ENCODE measurements around the gene GTPBP6.

The GTPBP6 gene

DNA sequence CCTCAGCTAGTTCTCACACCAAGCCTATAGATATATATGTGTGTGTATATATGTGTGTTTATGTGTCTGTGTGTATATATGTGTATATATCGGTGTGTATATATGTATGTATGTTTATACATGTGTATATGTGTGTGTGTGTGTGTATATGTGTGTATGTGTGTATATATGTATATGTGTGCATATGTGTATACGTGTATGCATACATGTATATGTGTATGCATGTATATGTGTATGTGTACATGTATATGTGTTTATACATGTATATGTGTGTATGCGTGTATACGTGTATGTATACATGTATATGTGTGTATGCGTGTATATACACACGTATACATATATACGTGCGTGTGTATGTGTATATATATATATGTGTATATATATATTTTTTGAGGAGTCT, 18.3 kb downstream of the GTPBP6 start:
- TF ChIP-seq, protein P1, sequence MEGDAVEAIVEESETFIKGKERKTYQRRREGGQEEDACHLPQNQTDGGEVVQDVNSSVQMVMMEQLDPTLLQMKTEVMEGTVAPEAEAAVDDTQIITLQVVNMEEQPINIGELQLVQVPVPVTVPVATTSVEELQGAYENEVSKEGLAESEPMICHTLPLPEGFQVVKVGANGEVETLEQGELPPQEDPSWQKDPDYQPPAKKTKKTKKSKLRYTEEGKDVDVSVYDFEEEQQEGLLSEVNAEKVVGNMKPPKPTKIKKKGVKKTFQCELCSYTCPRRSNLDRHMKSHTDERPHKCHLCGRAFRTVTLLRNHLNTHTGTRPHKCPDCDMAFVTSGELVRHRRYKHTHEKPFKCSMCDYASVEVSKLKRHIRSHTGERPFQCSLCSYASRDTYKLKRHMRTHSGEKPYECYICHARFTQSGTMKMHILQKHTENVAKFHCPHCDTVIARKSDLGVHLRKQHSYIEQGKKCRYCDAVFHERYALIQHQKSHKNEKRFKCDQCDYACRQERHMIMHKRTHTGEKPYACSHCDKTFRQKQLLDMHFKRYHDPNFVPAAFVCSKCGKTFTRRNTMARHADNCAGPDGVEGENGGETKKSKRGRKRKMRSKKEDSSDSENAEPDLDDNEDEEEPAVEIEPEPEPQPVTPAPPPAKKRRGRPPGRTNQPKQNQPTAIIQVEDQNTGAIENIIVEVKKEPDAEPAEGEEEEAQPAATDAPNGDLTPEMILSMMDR (IDR thresholded peaks at IDR 0.05; ENCODE audit: borderline replicate concordance, insufficient read depth, low read depth, low read length), result no peak
- no peak overlapping the region for H3K4me3 ChIP-seq (ENCODE audit: low read depth, low read length)

DNA sequence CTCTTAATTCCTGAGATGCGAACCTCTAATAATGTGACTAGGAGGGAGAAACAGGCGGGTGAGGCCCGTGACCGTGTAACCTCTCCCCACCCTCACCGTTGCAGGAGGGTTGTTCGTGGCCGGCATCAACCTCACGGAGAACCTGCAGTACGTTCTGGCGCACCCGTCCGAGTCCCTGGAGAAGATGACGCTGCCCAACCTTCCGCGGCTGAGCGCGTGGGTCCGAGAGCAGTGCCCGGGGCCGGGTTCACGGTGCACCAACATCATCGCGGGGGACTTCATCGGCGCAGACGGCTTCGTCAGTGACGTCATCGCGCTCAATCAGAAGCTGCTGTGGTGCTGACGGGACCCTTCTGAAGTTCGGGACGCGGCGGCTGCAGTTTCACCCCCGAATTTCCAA, 19.6 kb downstream of the GTPBP6 start:
- TF ChIP-seq, protein P1 (IDR thresholded peaks at IDR 0.05; ENCODE audit: borderline replicate concordance, insufficient read depth, low read depth, low read length), result no peak

GRCh38 chrX:295136-295535, 23.5 kb downstream of the GTPBP6 start:
- TF ChIP-seq, protein P1 (IDR thresholded peaks at IDR 0.05; ENCODE audit: borderline replicate concordance, insufficient read depth, low read depth, low read length), result no peak
- no peak overlapping the region for H3K4me3 ChIP-seq (ENCODE audit: low read depth, low read length)

More for the DNA sequence above, 19.6 kb downstream of the GTPBP6 start:
- no peak overlapping the region for H3K4me3 ChIP-seq (ENCODE audit: low read depth, low read length)

- H3K4me3 ChIP-seq (ENCODE audit: low read depth, low read length), result no peak overlapping the region
- TF ChIP-seq, protein P1 (IDR thresholded peaks at IDR 0.05; ENCODE audit: borderline replicate concordance, insufficient read depth, low read depth, low read length), result no peak
These were observed 25.4 kb downstream of the GTPBP6 start for GRCh38 chrX:292900-293897.

- TF ChIP-seq, protein P1 (IDR thresholded peaks at IDR 0.05; ENCODE audit: borderline replicate concordance, insufficient read depth, low read depth, low read length), result no peak
- H3K4me3 ChIP-seq (ENCODE audit: low read depth, low read length), result no peak overlapping the region
These were observed 27.1 kb downstream of the GTPBP6 start for GRCh38 chrX:291411-291901.

DNA sequence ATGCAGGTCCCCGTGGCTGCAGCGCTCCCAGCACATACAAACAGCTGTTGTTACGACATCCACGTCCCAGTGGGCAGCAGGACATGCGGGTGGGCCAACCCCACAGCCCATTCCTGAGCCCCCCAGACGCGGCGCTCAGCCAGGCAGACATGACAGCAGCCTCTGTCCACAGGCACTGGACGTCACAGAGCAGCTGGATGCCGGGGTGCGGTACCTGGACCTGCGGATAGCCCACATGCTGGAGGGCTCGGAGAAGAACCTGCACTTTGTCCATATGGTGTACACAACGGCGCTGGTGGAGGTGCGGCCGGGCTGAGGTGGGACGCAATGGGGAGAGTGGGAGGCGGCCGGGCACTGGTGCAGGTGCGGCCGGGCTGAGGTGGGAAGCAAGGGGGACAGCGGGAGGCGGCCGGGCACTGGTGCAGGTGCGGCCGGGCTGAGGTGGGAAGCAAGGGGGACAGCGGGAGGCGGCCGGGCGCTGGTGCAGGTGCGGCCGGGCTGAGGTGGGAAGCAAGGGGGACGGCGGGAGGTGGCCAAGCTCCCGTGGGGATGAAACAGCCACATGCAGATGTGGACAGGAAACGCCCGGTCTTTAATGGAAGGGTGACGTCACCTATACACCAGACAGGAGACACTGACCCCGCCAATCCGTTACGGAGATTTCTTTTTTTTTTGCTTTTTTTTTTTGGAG, 28.0 kb downstream of the GTPBP6 start:
- TF ChIP-seq, protein P1 (IDR thresholded peaks at IDR 0.05; ENCODE audit: borderline replicate concordance, insufficient read depth, low read depth, low read length), result no peak
- H3K4me3 ChIP-seq (ENCODE audit: low read depth, low read length), result no peak overlapping the region
